Measurements from ENCODE around the gene TRIP11. TPM values are rescaled to one million over a fixed set of nuclear protein-coding genes. Genes with fewer than 3 reads are reported as not detected.
"Not testable (repeated sequence)": the region's sequence is repeated elsewhere in the genome, so short reads cannot be mapped to it uniquely, and the experiment has no call there.

The TRIP11 gene
- total RNA-seq, 5 donors from 2014 or later (not counting 1 experiment from before 2014, with no cell fraction given), result 52.7 to 58.3 (median 54.8) TPM

- H3K4me1 Mint-ChIP-seq; DNase-seq; H3K36me3 ChIP-seq (ENCODE audit: control insufficient read depth in 2 of 2, extremely low read depth in 1 of 2, insufficient read depth in 1 of 2, low read length in 1 of 2); H3K27me3 Mint-ChIP-seq; CTCF ChIA-PET; ATAC-seq (replicated peaks in 1 of 4); H3K4me3 Mint-ChIP-seq; H3K4me3 ChIP-seq (ENCODE audit: control insufficient read depth in 1 of 2, extremely low read depth in 1 of 2, low read length in 1 of 2); H3K27me3 ChIP-seq (replicated peaks in 1 of 2; ENCODE audit: control insufficient read depth in 2 of 2, extremely low read depth in 1 of 2, insufficient read depth in 2 of 2, low read length in 1 of 2); H3K27ac Mint-ChIP-seq; H3K4me1 ChIP-seq (ENCODE audit: control insufficient read depth in 1 of 2, extremely low read depth in 1 of 2, insufficient read depth in 2 of 2, low read length in 2 of 2); H3K27ac ChIP-seq (ENCODE audit: low read length); H3K9me3 ChIP-seq: not testable (repeated sequence)
- H3K9me3 Mint-ChIP-seq, result peaks cover 8 to 18% (median 9%) of the 10 kb centered on the region in 3 donors
- peaks cover 25% of the 10 kb centered on the region for H3K36me3 Mint-ChIP-seq
- POLR2A ChIA-PET, result interaction anchor here in 1 of 2 donors (0.6 kb wide), 1 partner anchor 231 kb away, joined by 3 read pairs; no protein-coding TSS in a partner anchor
- whole genome bisulfite sequencing (ENCODE audit: insufficient coverage), result 98% methylated on average over 12 of the region's 12 CpGs
Observed at GRCh38 chr14:92049221-92049620, 9.4 kb upstream of the TRIP11 start.

- Mint-ChIP-seq H3K36me3 (peaks cover 25% of the 10 kb centered on the region), H3K9me3 (peaks cover 8 to 18% (median 9%) of the 10 kb centered on the region in 3 donors)
- CTCF ChIA-PET; H3K4me1 ChIP-seq (ENCODE audit: control insufficient read depth in 1 of 2, extremely low read depth in 1 of 2, insufficient read depth in 2 of 2, low read length in 2 of 2); H3K27ac Mint-ChIP-seq; DNase-seq; H3K4me3 Mint-ChIP-seq; H3K4me1 Mint-ChIP-seq; H3K36me3 ChIP-seq (ENCODE audit: control insufficient read depth in 2 of 2, extremely low read depth in 1 of 2, insufficient read depth in 1 of 2, low read length in 1 of 2); H3K4me3 ChIP-seq (ENCODE audit: control insufficient read depth in 1 of 2, extremely low read depth in 1 of 2, low read length in 1 of 2); H3K27me3 Mint-ChIP-seq; ATAC-seq (replicated peaks in 1 of 4); H3K9me3 ChIP-seq; POLR2A ChIA-PET; H3K27ac ChIP-seq (ENCODE audit: low read length); H3K27me3 ChIP-seq (replicated peaks in 1 of 2; ENCODE audit: control insufficient read depth in 2 of 2, extremely low read depth in 1 of 2, insufficient read depth in 2 of 2, low read length in 1 of 2): not testable (repeated sequence)
- 100% methylated on average over 3 of the region's 7 CpGs for WGBS (ENCODE audit: insufficient coverage)
Observed at GRCh38 chr14:92045904-92046303, 6.0 kb upstream of the TRIP11 start.

DNA sequence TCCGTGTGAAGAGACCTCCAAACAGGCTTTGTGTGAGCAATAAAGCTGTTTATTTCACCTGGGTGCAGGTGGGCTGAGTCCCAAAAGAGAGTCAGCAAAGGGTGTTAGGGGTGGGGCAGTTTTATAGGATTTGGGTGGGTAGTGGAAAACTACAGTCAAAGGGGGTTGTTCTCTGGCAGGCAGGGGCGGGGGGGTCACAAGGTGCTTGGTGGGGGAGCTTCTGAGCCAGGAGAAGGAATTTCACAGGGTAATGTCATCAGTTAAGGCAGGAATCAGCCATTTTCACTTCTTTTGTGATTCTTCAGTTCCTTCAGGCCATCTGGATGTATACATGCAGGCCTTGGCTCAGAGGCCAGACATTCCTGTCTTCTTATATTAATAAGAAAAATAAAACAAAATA is 1.9 kb upstream of the TRIP11 start:
- H3K4me3 ChIP-seq (ENCODE audit: control insufficient read depth in 1 of 2, extremely low read depth in 1 of 2, low read length in 1 of 2); H3K27me3 ChIP-seq (replicated peaks in 1 of 2; ENCODE audit: control insufficient read depth in 2 of 2, extremely low read depth in 1 of 2, insufficient read depth in 2 of 2, low read length in 1 of 2); DNase-seq; H3K9me3 ChIP-seq; ATAC-seq (replicated peaks in 1 of 4); H3K27me3 Mint-ChIP-seq; H3K9me3 Mint-ChIP-seq; H3K4me3 Mint-ChIP-seq; H3K36me3 ChIP-seq (ENCODE audit: control insufficient read depth in 2 of 2, extremely low read depth in 1 of 2, insufficient read depth in 1 of 2, low read length in 1 of 2); CTCF ChIA-PET; H3K27ac ChIP-seq (ENCODE audit: low read length); POLR2A ChIA-PET: not testable (repeated sequence)
- WGBS (ENCODE audit: insufficient coverage), result 100% methylated on average over 1 of the region's 2 CpGs
- H3K27ac Mint-ChIP-seq, result peak overlapping the region; percentile 47 to 97
- H3K4me1 Mint-ChIP-seq, result peaks cover 36 to 44% (median 39%) of the 10 kb centered on the region in 3 donors
- peaks cover 20 to 23% of the 10 kb centered on the region in 2 experiments for H3K4me1 ChIP-seq (ENCODE audit: control insufficient read depth in 1 of 2, extremely low read depth in 1 of 2, insufficient read depth in 2 of 2, low read length in 2 of 2)
- H3K36me3 Mint-ChIP-seq, result peaks cover 13% of the 10 kb centered on the region

- ChIA-PET POLR2A (interaction anchor here (0.7 to 2.2 kb wide), 2 partner anchors 45 to 81 kb away, joined by 10 to 14 read pairs; partner anchors contain the start of genes CPSF2 (in 1 of the 2) and NDUFB1 (in 1 of the 2)), CTCF (interaction anchor here in 1 of 2 donors (2.3 kb wide), 1 partner anchor 66 kb away, joined by 33 read pairs; the partner anchor contains the start of gene ATXN3)
- H3K4me1 Mint-ChIP-seq, result peaks cover 42 to 50% (median 44%) of the 10 kb centered on the region in 3 donors
- Histone ChIP-seq H3K27ac (ENCODE audit: low read length) (peak overlapping the region; percentile 90), H3K4me1 (ENCODE audit: control insufficient read depth in 1 of 2, extremely low read depth in 1 of 2, insufficient read depth in 2 of 2, low read length in 2 of 2) (peaks cover 22 to 23% of the 10 kb centered on the region in 2 experiments), H3K4me3 (ENCODE audit: control insufficient read depth in 1 of 2, extremely low read depth in 1 of 2, low read length in 1 of 2) (no peak overlapping the region), H3K36me3 (ENCODE audit: control insufficient read depth in 2 of 2, extremely low read depth in 1 of 2, insufficient read depth in 1 of 2, low read length in 1 of 2) (peaks cover 0 to 3% of the 10 kb centered on the region in 2 donors), H3K27me3 (replicated peaks in 1 of 2; ENCODE audit: control insufficient read depth in 2 of 2, extremely low read depth in 1 of 2, insufficient read depth in 2 of 2, low read length in 1 of 2) (no peaks in the 10 kb centered on the region), H3K9me3 (no peaks in the 10 kb centered on the region)
- peak overlapping the region; percentile 47 to 97 for H3K27ac Mint-ChIP-seq
- peak overlapping the region in 1 of 3 donors; percentile 97 for H3K4me3 Mint-ChIP-seq
- 92% methylated on average over 5 of the region's 10 CpGs for WGBS (ENCODE audit: insufficient coverage)
- no peaks in the 10 kb centered on the region for H3K9me3 Mint-ChIP-seq
- no peaks in the 10 kb centered on the region for H3K27me3 Mint-ChIP-seq
- peaks cover 13% of the 10 kb centered on the region for H3K36me3 Mint-ChIP-seq
- DNase-seq, result no peak
- ATAC-seq (replicated peaks in 1 of 4), result no peak
Observed at GRCh38 chr14:92041203-92041602, 1.3 kb upstream of the TRIP11 start.

- Mint-ChIP-seq H3K27me3 (no peaks in the 10 kb centered on the region), H3K4me1 (peaks cover 44 to 55% (median 51%) of the 10 kb centered on the region in 3 donors), H3K9me3 (no peaks in the 10 kb centered on the region), H3K36me3 (peaks cover 13% of the 10 kb centered on the region), H3K4me3 (peak overlapping the region; percentile 97 to 100 (median 98)), H3K27ac (peak overlapping the region; percentile 97)
- peak overlapping the region; percentile 90 for H3K27ac ChIP-seq (ENCODE audit: low read length)
- peaks cover 22 to 26% of the 10 kb centered on the region in 2 experiments for H3K4me1 ChIP-seq (ENCODE audit: control insufficient read depth in 1 of 2, extremely low read depth in 1 of 2, insufficient read depth in 2 of 2, low read length in 2 of 2)
- H3K27me3 ChIP-seq (replicated peaks in 1 of 2; ENCODE audit: control insufficient read depth in 2 of 2, extremely low read depth in 1 of 2, insufficient read depth in 2 of 2, low read length in 1 of 2), result no peaks in the 10 kb centered on the region
- H3K4me3 ChIP-seq (ENCODE audit: control insufficient read depth in 1 of 2, extremely low read depth in 1 of 2, low read length in 1 of 2), result peak overlapping the region; percentile 73 to 84
- peaks cover 0 to 2% of the 10 kb centered on the region in 2 donors for H3K36me3 ChIP-seq (ENCODE audit: control insufficient read depth in 2 of 2, extremely low read depth in 1 of 2, insufficient read depth in 1 of 2, low read length in 1 of 2)
- peak in 4 of 35 experiments; percentile 2 to 51 (median 11) for DNase-seq
- no peaks in the 10 kb centered on the region for H3K9me3 ChIP-seq
- POLR2A ChIA-PET, result interaction anchor here (0.7 to 2.2 kb wide), 10 partner anchors 13 to 690 kb away, joined by 3 to 14 read pairs (median 4); partner anchors contain the start of genes CPSF2 (in 2 of the 2), NDUFB1 (in 2 of the 2) and ATXN3 (in 1 of the 2)
- peak in 1 of 4 experiments; percentile 7 for ATAC-seq (replicated peaks in 1 of 4)
- CTCF ChIA-PET, result interaction anchor here in 1 of 2 donors (0.6 to 2.3 kb wide), 6 partner anchors 10 to 508 kb away, joined by 3 to 33 read pairs (median 3); partner anchors contain the start of genes ATXN3, CPSF2 and NDUFB1
- WGBS (ENCODE audit: insufficient coverage), result 0% methylated on average over 6 of the region's 13 CpGs
Observed at GRCh38 chr14:92040431-92041051, 682 bp upstream of the TRIP11 start.

- no peaks in the 10 kb centered on the region for H3K27me3 Mint-ChIP-seq
Observed at GRCh38 chr14:92039063-92039718, 668 bp downstream of the TRIP11 start.

More at GRCh38 chr14:92039063-92039718, 668 bp downstream of the TRIP11 start:
- no peak for ATAC-seq (replicated peaks in 1 of 4)
- CTCF ChIA-PET, result interaction anchor here in 1 of 2 donors (1.9 to 2.3 kb wide), 2 partner anchors 68 to 83 kb away, joined by 14 to 33 read pairs; partner anchors contain the start of genes ATXN3, CPSF2 and NDUFB1
- peak in 8 of 35 experiments; percentile 3 to 42 (median 15) for DNase-seq
- Histone ChIP-seq H3K4me3 (ENCODE audit: control insufficient read depth in 1 of 2, extremely low read depth in 1 of 2, low read length in 1 of 2) (peak overlapping the region; percentile 73 to 84), H3K4me1 (ENCODE audit: control insufficient read depth in 1 of 2, extremely low read depth in 1 of 2, insufficient read depth in 2 of 2, low read length in 2 of 2) (peaks cover 25 to 28% of the 10 kb centered on the region in 2 experiments), H3K27me3 (replicated peaks in 1 of 2; ENCODE audit: control insufficient read depth in 2 of 2, extremely low read depth in 1 of 2, insufficient read depth in 2 of 2, low read length in 1 of 2) (no peaks in the 10 kb centered on the region), H3K36me3 (ENCODE audit: control insufficient read depth in 2 of 2, extremely low read depth in 1 of 2, insufficient read depth in 1 of 2, low read length in 1 of 2) (peaks cover 0 to 2% of the 10 kb centered on the region in 2 donors), H3K27ac (ENCODE audit: low read length) (peak overlapping the region; percentile 90), H3K9me3 (no peaks in the 10 kb centered on the region)
- Mint-ChIP-seq H3K27ac (peak overlapping the region; percentile 97), H3K36me3 (peaks cover 13% of the 10 kb centered on the region), H3K4me3 (peak overlapping the region; percentile 97 to 100 (median 98)), H3K4me1 (peaks cover 44 to 62% (median 58%) of the 10 kb centered on the region in 3 donors), H3K9me3 (no peaks in the 10 kb centered on the region)
- POLR2A ChIA-PET, result interaction anchor here (0.6 to 2.2 kb wide), 4 partner anchors 12 to 508 kb away, joined by 3 to 14 read pairs (median 7); partner anchors contain the start of genes ATXN3 (in 1 of the 2), CPSF2 (in 1 of the 2) and NDUFB1 (in 1 of the 2)
- WGBS (ENCODE audit: insufficient coverage), result 0% methylated on average over 12 of the region's 22 CpGs
